Hepatocyte (in vitro differentiated cells): ENCODE results near the gene ZSWIM3.

Source experiments
- CTCF ChIP-seq: fragments of 200-600 bp; sonication (generic); IDR thresholded peaks from 2 replicates; pipeline ENCODE4 v1.5.1; 2016; ENCODE audit warnings: antibody characterized with exemption, mild to moderate bottlenecking; ENCODE audit not compliant: poor library complexity
- EZH2 ChIP-seq: fragments of 200-600 bp; sonication (generic); IDR thresholded peaks from 2 replicates; pipeline ENCODE4 v1.6.1; 2016; ENCODE audit warnings: antibody characterized with exemption, mild to moderate bottlenecking, borderline replicate concordance
- EZH2phosphoT487 ChIP-seq: fragments of 200-600 bp; sonication (generic); IDR thresholded peaks from one replicate; pipeline ENCODE4 v1.6.1; 2018; ENCODE audit warnings: antibody characterized with exemption, mild to moderate bottlenecking, low read depth, moderate library complexity; ENCODE audit not compliant: unreplicated experiment, severe bottlenecking

GRCh38 chr20:45886590-45887345 lies 29.4 kb downstream of the ZSWIM3 start:
- TF ChIP-seq CTCF: no peak
- TF ChIP-seq EZH2: no peak
- no peak for TF ChIP-seq EZH2phosphoT487
